BE2C (cell line): ENCODE measurements around the gene PDZK1.
"Not testable (repeated sequence)": the region's sequence is repeated elsewhere in the genome, so short reads cannot be mapped to it uniquely, and the experiment has no call there.

Source experiments
- DNase-seq: peaks from one replicate; pipeline ENCODE4 v3.0.0-alpha.2; 2020
- H3K27me3 ChIP-seq: fragments of 250-450 bp; sonication (Bioruptor Pico); 2 replicates; pipeline ENCODE4 v1.5.1; 2020; ENCODE audit warnings: mild to moderate bottlenecking
- H3K36me3 ChIP-seq: fragments of 250-450 bp; sonication (Bioruptor Pico); 2 replicates; pipeline ENCODE4 v1.5.1; 2020; ENCODE audit warnings: mild to moderate bottlenecking
- H3K4me1 ChIP-seq: fragments of 250-450 bp; sonication (Bioruptor Pico); 2 replicates; pipeline ENCODE4 v1.5.1; 2020
- H3K4me3 ChIP-seq: 2 replicates; pipeline ENCODE4 v1.5.1; 2011; ENCODE audit warnings: low read depth, low read length
- H3K9me3 ChIP-seq: fragments of 250-450 bp; sonication (Bioruptor Pico); 2 replicates; pipeline ENCODE4 v1.5.1; 2020

Gene PDZK1

DNA sequence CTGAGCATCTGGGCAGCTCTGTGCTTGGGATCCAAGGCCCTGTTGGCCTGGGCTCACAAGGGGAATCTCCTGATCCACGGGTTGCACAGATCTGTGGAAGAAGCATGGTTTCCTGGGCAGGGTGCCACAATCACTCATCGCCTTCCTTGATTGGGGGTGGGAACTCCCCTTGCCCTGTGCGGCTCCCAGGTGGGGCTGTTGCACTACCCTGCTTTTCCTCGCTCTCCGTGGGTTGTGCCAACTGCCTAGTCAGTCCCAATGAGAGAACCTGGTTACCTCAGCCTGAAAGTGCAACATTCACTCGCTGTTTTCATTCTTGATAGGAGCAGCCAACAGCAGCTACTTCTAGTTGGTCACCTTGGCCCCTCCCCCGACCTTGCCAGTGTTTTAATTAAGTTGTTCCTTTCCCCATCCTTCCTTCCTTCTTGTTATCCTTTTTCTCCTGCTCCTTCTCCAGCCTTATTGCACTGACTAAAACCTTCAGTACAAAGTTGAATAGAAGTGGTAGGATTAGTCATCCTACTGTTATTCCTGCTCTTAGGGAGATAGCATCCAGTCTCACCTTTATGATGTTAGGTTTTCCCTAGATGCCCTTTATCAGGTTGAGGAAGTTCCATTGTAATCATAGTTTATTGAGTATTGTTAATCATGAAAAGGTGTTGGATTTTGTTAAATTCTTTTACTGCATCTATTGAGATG is 50.8 kb downstream of the PDZK1 start:
- DNase-seq, result not testable (repeated sequence)

DNA sequence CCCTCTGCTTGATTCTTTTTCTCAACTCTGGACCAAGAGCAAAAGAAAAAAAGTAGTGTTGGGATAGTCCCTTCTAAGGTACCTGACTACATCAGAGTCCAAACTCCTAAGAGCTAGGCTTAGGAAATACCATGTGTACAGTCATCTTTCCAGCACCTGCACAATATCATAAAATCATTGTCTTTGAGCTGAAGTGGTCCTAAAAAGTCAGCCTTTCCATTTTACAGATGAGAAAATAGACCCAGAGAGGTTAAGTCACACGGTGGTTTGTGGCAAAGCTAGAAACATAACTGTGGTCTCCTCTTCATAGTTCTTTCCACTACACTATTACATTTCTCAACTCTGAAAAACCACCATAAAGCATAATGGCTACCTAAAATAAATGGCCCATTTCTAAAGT is 63.2 kb downstream of the PDZK1 start:
- H3K27me3 ChIP-seq, H3K36me3 ChIP-seq, DNase-seq, H3K4me1 ChIP-seq, H3K4me3 ChIP-seq, H3K9me3 ChIP-seq: not testable (repeated sequence)

More for the DNA sequence above, 50.8 kb downstream of the PDZK1 start:
- H3K27me3 ChIP-seq, H3K4me1 ChIP-seq, H3K36me3 ChIP-seq, H3K4me3 ChIP-seq, H3K9me3 ChIP-seq: not testable (repeated sequence)

- not testable (repeated sequence) for H3K4me3 ChIP-seq, DNase-seq, H3K9me3 ChIP-seq, H3K27me3 ChIP-seq, H3K36me3 ChIP-seq, H3K4me1 ChIP-seq
Observed at GRCh38 chr1:145641886-145642285, 65.3 kb downstream of the PDZK1 start.

GRCh38 chr1:145636237-145636636 is 70.9 kb downstream of the PDZK1 start:
- not testable (repeated sequence) for H3K36me3 ChIP-seq, H3K4me1 ChIP-seq, DNase-seq, H3K9me3 ChIP-seq, H3K27me3 ChIP-seq, H3K4me3 ChIP-seq

GRCh38 chr1:145622177-145622576 is 85.0 kb downstream of the PDZK1 start:
- not testable (repeated sequence) for H3K9me3 ChIP-seq, H3K27me3 ChIP-seq, DNase-seq, H3K36me3 ChIP-seq, H3K4me1 ChIP-seq, H3K4me3 ChIP-seq
